Measurements from ENCODE around the gene INCA1.
"Not testable (repeated sequence)": the region's sequence is repeated elsewhere in the genome, so short reads cannot be mapped to it uniquely, and the experiment has no call there.

The INCA1 gene, protein sequence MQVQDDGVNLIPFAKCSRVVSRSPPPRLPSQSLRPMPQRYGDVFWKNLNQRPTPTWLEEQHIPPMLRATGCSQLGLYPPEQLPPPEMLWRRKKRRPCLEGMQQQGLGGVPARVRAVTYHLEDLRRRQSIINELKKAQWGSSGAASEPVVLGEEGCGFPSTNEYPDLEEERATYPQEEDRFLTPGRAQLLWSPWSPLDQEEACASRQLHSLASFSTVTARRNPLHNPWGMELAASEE

DNA sequence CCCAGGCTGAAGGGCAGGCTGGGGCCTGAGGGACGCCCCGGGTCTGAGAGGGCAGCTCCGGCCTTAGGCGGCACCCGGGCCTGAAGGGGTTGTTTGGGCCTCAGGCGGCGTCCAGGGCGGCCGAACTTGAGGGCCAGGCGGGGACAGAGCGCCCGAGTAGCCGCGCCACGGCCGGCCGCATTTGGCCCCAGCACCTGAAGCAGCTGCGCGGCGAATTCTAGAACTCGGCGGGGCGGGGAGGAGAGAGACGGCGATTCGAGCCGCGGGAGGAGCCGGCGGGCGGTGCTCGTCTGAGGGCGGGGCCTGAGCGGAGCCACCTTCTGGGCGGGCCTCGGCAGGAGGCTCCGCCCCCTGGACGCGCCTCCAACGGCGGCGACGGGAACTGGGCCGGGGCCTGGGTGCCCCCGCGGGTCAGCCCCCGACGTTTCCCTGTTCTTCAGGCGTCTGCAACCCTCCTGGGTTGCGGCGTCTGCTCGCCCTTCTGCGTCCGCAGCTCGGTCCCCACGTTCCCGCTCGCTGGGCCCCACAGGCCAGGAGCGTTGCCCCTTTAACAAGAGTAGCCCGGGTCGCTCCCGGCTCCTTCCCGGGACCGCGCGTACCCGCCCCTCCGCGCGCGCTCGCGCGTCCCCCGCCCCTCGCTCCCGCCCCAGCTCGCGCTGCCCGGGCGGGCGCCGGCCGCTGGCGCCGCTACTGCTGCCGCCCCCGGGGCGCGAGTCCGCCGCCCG, at the start of gene INCA1, which contains the start of gene KIF1C:
TSS of gene INCA1 (minus strand) at position 221 of the 725 bp plus-strand sequence. CDS start 3,085 bp downstream, outside the sequence.
TSS of gene KIF1C (plus strand) at position 649 of the 725 bp plus-strand sequence. CDS start 2,297 bp downstream, outside the sequence.
- DNase-seq = peak; percentile 84

DNA sequence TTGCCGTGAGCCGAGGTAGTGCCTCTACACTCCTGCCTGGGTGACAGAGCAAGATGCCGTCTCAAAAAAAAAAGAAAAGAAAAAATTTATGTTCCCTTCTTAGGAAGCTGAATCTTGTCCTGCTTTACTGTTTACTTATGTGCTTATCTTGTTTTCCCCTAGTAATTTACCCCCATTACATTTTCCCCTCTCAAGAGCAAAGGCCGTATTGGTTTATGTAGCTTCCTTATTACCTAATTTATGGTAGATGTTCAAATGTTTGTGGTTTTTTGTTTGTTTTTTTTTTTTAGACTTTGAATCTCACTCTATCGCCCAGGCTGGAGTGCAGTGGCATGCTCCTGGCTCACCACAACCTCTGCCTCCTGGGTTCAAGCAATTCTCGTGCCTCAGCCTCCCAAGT, 48.2 kb upstream of the INCA1 start:
- no peak for DNase-seq

DNA sequence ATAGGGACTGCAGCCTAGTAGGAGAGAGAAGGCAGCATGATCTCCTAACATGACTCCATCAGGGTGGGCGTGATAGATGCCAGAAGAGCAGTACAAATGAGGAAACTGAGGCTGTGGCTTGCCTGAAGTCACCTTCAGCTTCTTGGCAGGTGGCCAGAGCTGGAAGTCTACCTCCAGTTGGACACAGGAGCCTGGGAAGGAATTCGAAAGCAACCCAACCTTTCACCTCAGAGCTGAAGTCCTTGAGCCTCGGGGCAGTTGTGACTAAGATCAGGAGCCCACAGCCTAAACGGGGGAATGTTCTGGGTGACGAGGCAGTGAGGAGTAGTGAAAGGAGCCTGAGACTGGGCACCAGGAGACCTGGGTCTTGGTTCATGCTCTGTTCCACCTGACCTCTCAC, 47.3 kb upstream of the INCA1 start:
- DNase-seq = no peak

- DNase-seq = no peak
Measured at GRCh38 chr17:5043524-5043923, 46.2 kb upstream of the INCA1 start.

DNA sequence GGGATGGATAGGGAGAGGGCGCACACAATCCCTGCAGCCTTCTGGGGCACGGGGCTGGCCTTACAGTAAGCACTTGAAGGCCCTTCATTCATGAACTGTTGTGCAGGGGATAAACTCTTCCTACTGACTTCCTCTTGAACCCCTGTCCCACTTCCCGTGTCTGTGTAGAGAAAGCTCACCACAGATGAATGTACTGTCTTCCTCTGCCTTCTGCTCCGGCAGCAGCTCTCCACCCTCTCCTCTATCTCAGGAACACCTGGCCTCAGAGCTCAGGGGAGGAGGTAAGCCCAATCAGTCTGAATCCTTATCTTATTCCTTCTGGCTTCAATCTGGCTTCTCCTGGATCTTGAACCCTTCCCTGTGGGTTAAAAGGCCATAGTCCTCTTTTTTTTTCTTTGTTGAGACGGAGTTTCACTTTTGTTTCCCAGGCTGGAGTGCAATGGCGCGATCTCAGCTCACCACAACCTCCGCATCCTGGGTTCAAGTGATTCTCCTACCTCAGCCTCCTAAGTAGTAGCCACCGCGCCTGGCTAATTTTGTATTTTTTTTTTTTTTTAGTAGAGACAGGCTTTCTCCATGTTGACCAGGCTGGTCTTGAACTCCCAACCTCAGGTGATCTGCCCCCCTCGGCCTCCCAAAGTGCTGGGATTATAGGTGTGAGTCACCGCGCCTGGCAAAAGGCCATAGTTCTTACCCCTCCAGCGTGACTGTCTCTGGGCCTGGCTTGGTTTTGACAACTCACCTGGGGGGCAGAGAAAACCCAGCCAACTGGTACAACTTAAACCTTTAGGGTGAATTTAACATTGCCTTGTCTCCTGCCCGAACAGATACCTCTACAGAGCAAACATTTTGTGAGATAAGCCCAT, 45.1 kb upstream of the INCA1 start:
- no peak for DNase-seq

- no peak for DNase-seq
Measured at GRCh38 chr17:5035315-5035714, 38.0 kb upstream of the INCA1 start, which contains the start of gene SLC52A1. Gene SLC52A1 (minus strand): TSS chr17:5035426. CDS start chr17:5034606, 820 bp downstream.

DNA sequence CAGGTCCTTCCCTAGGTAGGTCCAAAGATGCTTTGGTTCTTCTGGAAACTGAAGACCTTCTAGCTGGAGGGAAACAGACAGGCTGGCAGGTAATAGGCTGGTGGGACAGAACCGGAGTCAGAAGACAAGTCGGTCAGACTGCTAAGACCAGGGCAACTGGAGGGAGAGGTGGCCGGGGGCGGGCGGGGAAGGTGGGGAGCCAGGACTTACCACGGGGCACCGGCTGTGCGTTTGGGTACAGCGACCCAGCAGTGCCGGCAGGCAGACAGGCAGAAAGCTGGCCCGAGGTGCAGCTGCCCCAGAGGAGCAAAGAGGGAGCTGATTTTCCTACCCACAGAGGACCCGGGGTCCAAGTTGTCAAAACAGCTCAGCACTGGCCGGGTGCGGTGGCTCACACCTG, 37.3 kb upstream of the INCA1 start:
- no peak for DNase-seq

DNA sequence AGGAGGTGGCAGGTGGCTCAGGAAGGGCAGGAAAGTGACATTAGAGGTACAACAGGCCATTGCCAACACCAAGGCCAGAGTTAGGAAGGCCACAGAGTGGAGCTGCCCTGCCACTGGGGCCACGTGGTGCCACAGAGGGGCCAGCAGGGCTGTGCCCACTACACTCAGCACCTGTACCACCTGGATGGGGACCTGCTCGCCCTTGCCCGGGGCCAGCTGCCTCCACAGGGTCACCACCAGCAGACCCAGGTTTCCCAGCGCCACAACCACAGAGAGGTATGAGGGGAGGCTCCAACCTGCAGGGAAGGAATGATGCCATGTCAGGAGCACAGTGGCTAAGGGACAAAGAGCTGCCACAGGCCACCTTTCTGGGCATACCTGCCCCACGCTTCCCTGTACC, 36.7 kb upstream of the INCA1 start:
- DNase-seq = no peak

DNA sequence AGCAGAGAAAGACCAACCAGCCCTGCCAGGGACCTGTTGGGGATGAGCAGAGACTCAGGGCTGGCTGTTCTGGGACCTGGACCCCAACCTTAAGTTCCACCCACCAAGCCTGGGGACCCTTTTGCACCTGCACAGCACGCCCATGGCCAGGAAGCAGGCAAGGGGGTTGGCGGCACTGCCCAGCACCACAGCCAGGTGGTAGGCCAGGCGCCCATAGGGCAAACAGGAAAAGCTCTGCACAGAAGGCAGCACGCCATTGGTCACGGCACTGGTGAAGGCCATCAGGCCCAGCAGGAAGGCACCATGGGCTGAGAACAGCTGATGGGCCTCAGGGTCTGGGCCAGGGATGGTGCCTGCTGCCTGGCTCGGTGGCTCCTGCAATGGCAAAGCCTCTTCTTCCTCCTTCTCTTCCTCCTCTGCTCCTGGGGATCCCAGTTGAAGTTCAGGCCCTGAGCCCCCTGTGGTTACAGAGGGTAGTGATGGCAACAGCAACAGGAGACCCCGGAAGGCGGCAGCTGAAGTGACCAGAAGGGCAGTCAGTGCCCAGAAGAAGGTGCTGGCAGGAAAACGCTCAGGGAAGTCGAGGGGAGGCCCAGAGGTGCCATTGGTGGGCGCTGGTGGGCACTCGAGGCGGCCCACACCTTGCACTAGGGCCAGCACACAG, 36.2 kb upstream of the INCA1 start:
- DNase-seq = no peak

DNA sequence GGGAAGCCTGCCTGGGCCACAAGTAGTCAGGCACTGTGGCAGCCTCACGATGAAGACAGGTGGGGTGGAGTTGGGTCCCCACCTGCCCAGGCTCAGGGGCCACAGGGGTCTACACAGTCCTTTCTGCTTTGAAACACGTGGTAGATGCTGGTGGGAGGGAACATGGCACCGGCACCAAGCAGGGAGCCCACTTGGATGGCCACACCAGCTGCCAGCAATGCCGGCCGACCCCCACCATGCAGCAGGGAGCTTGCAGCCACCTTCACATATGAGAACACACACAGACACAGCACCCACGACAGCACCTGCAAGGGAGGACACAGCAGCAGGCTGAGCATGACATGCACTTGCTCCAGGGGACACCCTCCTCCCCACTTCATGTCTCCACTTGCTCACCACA, 35.5 kb upstream of the INCA1 start:
- no peak for DNase-seq

DNA sequence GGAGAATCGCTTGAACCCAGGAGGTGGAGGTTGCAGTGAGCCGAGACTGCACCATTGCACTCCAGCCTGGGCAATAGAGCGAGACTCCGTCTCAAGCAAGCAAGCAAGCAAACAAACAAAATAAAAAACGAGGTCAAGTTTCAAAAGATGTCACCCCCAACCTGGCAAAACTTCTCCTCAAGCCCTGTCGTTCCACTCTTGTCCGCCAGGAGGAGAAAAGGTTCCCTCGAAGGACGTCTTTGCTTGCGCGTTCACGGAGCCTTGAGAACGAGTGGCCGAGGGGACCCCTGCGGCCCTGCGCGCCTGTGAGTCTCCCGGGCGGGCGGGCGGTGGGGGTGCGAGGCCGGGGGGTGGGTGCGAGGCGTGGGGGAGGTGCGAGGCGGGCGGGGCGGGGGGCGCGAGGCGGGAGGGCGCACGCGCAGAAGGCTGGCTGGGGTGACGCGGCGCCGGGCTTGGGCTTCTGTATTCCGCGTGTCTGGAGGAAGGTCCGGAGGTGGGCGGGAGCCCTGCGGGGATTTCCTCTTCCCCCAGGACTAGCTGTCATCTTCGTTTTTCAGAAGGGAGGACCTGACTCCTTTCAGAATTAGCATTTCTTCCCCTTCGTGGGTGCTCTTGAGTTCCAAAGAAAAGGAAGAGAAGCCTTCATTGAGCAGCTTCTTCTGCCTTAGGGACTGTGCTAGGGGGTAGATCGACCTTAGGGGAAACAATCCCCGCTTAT, 34.2 kb upstream of the INCA1 start:
- DNase-seq = peak; percentile 50

DNA sequence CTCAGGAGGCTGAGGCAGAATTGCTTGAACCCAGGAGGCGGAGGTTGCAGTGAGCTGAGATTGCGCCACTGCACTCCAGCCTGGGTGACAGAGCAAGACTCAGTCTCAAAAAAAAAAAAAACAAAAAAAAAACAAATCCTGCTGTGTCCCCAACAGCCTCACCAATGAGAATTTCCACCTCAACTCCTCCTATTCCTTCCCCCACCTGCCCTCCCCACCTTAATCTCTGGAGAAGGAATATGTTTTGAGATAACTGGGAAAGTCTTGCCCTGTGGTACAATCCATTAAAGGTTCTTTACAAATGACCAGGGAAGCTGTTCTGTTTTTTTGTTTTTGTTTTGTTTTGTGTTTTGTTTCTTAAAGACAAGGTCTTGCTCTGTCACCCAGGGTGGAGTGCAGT, 32.8 kb upstream of the INCA1 start:
- DNase-seq = not testable (repeated sequence)

DNA sequence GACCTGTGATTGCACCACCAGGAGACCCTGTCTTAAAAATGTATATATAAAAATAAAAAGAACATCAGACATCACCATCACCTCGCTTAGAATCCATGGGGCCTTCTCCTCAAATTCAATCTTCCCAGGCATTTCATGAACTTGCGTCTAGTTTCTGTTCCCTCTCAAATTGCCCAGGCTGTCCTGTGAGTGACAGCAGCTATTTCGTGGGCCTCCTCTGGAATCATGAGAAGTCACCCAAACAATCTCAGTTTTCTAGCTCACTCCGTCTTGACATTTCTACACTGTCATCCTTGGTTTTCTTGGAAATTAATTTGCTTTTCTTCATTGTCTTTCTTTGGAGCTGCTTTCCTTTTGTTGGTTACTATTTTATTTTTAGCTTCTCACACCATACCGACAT, 30.6 kb upstream of the INCA1 start:
- no peak for DNase-seq

GRCh38 chr17:5027299-5027698, 30.0 kb upstream of the INCA1 start:
- no peak for DNase-seq

DNA sequence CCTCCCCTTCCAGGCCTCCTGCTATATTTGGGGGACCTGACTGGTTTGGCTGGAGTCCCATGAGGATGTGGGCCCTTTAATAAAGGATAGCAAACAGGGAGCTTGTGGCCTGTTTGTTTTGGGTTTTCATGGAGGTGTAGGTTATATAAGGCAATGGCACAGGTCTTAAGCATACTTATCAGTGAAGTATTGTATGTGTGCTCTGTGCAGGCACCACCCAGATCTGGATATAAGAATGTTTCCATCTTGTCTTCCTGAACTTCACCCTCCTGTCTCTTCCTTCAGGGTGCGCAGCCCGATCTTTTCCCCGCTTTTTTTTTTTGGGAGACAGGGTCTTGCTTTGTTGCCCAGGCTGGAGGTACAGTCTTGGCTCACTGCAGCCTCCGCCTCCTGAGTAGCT, 27.3 kb upstream of the INCA1 start:
- no peak for DNase-seq

DNA sequence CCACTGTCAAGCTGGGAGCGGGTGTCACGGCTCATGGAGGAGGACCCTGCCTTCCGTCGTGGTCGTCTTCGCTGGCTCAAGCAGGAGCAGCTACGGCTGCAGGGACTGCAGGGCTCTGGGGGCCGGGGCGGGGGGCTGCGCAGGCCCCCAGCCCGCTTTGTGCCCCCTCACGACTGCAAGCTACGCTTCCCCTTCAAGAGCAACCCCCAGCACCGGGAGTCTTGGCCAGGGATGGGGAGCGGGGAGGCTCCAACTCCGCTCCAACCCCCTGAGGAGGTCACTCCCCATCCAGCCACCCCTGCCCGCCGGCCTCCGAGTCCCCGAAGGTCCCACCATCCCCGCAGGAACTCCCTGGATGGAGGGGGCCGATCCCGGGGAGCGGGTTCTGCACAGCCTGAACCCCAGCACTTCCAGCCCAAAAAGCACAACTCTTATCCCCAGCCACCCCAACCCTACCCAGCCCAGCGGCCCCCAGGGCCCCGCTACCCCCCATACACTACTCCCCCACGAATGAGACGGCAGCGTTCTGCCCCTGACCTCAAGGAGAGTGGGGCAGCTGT, 26.3 kb upstream of the INCA1 start:
- DNase-seq = no peak

GRCh38 chr17:5022171-5022711, 24.9 kb upstream of the INCA1 start:
- no peak for DNase-seq

GRCh38 chr17:5020502-5021023, 23.2 kb upstream of the INCA1 start:
- DNase-seq = no peak

GRCh38 chr17:5019475-5019956, 22.2 kb upstream of the INCA1 start:
- DNase-seq = no peak

DNA sequence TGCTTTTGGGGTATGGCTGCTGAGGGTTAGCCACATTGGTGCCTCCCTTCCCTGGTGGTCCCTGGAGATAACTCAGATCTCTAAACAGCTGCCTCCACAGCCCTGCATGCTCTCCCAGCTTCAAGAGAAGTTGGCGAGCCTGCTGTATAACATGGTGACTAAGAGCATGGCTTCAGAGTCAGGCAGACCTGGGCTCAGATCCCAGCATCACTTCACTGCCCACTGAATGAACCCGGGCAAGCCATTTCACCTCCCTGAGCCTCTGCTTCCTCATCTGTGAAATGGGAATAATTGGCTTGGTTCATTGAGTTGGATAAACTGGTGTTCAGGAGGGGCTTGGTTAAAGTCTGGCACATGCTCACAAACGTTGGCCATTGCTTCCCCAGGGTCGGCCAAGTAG, 17.0 kb upstream of the INCA1 start:
- DNase-seq = no peak

- DNase-seq = no peak
Measured at GRCh38 chr17:5011928-5012327, 14.6 kb upstream of the INCA1 start.
